Neural cell (in vitro differentiated cells): ENCODE measurements around the gene RHCG. TPM values are rescaled to one million over a fixed set of nuclear protein-coding genes. Genes with fewer than 3 reads are reported as not detected.

Experiments used
- H2AFZ ChIP-seq: fragments of 200-600, 300-800 bp; sonication (generic), shearing (Covaris generic); 2 replicates; pipeline ENCODE4 v1.6.0; 2014; ENCODE audit warnings: low read depth, mild to moderate bottlenecking, antibody characterized with exemption, low read length, moderate library complexity
- H3F3A ChIP-seq: fragments of 200-600 bp; shearing (Covaris generic); 2 replicates; pipeline ENCODE4 v1.6.1; 2016; ENCODE audit warnings: mild to moderate bottlenecking, moderate library complexity, mixed read lengths, antibody characterized with exemption, low read length; ENCODE audit not compliant: insufficient read depth, poor library complexity, severe bottlenecking
- H3K27ac ChIP-seq: fragments of 200-600, 300-800 bp; sonication (generic), shearing (Covaris generic); 2 replicates; pipeline ENCODE4 v1.5.1; 2014; ENCODE audit warnings: mild to moderate bottlenecking, low read length, moderate library complexity
- H3K27me3 ChIP-seq: fragments of 300-800, 200-600 bp; sonication (generic), shearing (Covaris generic); 2 replicates; pipeline ENCODE4 v1.6.0; 2014; ENCODE audit warnings: mild to moderate bottlenecking, low read depth, low read length, moderate library complexity; ENCODE audit not compliant: insufficient read depth
- H3K36me3 ChIP-seq: fragments of 300-800, 200-600 bp; sonication (generic), shearing (Covaris generic); 2 replicates; pipeline ENCODE4 v1.5.1; 2014; ENCODE audit warnings: mild to moderate bottlenecking, antibody characterized with exemption, low read length, moderate library complexity; ENCODE audit not compliant: insufficient read depth
- H3K4me2 ChIP-seq: fragments of 300-800, 200-600 bp; sonication (generic), shearing (Covaris generic); 2 replicates; pipeline ENCODE4 v1.6.0; 2014; ENCODE audit warnings: mild to moderate bottlenecking, low read length
- H3K4me3 ChIP-seq: fragments of 300-800, 200-600 bp; sonication (generic), shearing (Covaris generic); 2 replicates; pipeline ENCODE4 v1.5.1; 2014; ENCODE audit warnings: mild to moderate bottlenecking, low read length, moderate library complexity
- H3K79me2 ChIP-seq: fragments of 200-600 bp; shearing (Covaris generic); replicated peaks from 2 replicates; pipeline ENCODE4 v1.6.0; 2014; ENCODE audit warnings: mild to moderate bottlenecking, low read length, moderate library complexity; ENCODE audit not compliant: insufficient read depth
- H3K9ac ChIP-seq: fragments of 300-800, 200-600 bp; sonication (generic), shearing (Covaris generic); 2 replicates; pipeline ENCODE4 v1.6.1; 2016; ENCODE audit warnings: mild to moderate bottlenecking, low read length, mixed read lengths
- H3K9me2 ChIP-seq: fragments of 200-600 bp; shearing (Covaris generic); 2 replicates; pipeline ENCODE4 v1.6.1; 2016; ENCODE audit warnings: mild to moderate bottlenecking, low read length, mixed read lengths; ENCODE audit not compliant: insufficient read depth
- H3K9me3 ChIP-seq: fragments of 200-600, 300-800 bp; sonication (generic), shearing (Covaris generic); 2 replicates; pipeline ENCODE4 v1.6.1; 2016; ENCODE audit warnings: mild to moderate bottlenecking, mixed run types, low read length, moderate library complexity, mixed read lengths
- H4K20me1 ChIP-seq: fragments of 200-600 bp; shearing (Covaris generic); 2 replicates; pipeline ENCODE4 v1.6.1; 2016; ENCODE audit warnings: mild to moderate bottlenecking, mixed run types; ENCODE audit not compliant: insufficient read depth
- EP300 ChIP-seq: fragments of 450-650 bp; conservative IDR thresholded peaks from 2 replicates; pipeline ENCODE4 v1.6.1; 2014; ENCODE audit warnings: antibody characterized with exemption, mild to moderate bottlenecking, moderate library complexity; ENCODE audit not compliant: poor library complexity, severe bottlenecking
- EZH2 ChIP-seq: fragments of 200-600, 300-800 bp; shearing (Covaris generic), sonication (generic); IDR thresholded peaks from 2 replicates; pipeline ENCODE4 v1.6.1; 2014; ENCODE audit warnings: antibody characterized with exemption, low read length, borderline replicate concordance, mild to moderate bottlenecking; ENCODE audit not compliant: insufficient read depth, poor library complexity, severe bottlenecking
- MXI1 ChIP-seq: fragments of 450-650 bp; conservative IDR thresholded peaks from 2 replicates; pipeline ENCODE4 v1.6.1; 2014; ENCODE audit warnings: antibody characterized with exemption, mild to moderate bottlenecking; ENCODE audit not compliant: poor library complexity, severe bottlenecking
- POLR2AphosphoS5 ChIP-seq: IDR thresholded peaks from 2 replicates; pipeline ENCODE4 v1.6.1; 2012
- RAD21 ChIP-seq: fragments of 450-650 bp; conservative IDR thresholded peaks from 2 replicates; pipeline ENCODE4 v1.6.1; 2014; ENCODE audit warnings: antibody characterized with exemption, mild to moderate bottlenecking, moderate library complexity
- SMC3 ChIP-seq: fragments of 450-650 bp; conservative IDR thresholded peaks from 2 replicates; pipeline ENCODE4 v1.6.1; 2014; ENCODE audit warnings: antibody characterized with exemption, mild to moderate bottlenecking, moderate library complexity; ENCODE audit not compliant: poor library complexity
- TAF1 ChIP-seq: IDR thresholded peaks from 2 replicates; pipeline ENCODE4 v1.6.1; 2012; ENCODE audit warnings: low read depth
- polyA minus RNA-seq: library from RNA; depleted of rRNA, polyadenylated mRNA; stranded (reverse); fragments of >200 nt; gene quantifications from 2 replicates; pipeline ENCODE4 v1.2.3, GENCODE V29; 2014
- polyA plus RNA-seq: library from polyadenylated mRNA; depleted of rRNA; stranded (reverse); fragments of >200 nt; gene quantifications from 2 replicates; pipeline ENCODE4 v1.2.3, GENCODE V29; 2014
- TF ChIP-seq, protein P1 (sequence below): fragments of 450-650 bp; IDR thresholded peaks from 2 replicates; pipeline ENCODE4 v1.5.1; 2014; ENCODE audit warnings: antibody characterized with exemption, mild to moderate bottlenecking, moderate library complexity; ENCODE audit not compliant: poor library complexity, severe bottlenecking
- TF ChIP-seq, protein P2 (sequence below): IDR thresholded peaks from 2 replicates; pipeline ENCODE4 v1.6.1; 2012; ENCODE audit warnings: borderline replicate concordance

The RHCG gene
- 0.32 TPM in 1 of 2 replicates, not detected in the other for polyA plus RNA-seq
- polyA minus RNA-seq = not detected in 2 replicates

DNA sequence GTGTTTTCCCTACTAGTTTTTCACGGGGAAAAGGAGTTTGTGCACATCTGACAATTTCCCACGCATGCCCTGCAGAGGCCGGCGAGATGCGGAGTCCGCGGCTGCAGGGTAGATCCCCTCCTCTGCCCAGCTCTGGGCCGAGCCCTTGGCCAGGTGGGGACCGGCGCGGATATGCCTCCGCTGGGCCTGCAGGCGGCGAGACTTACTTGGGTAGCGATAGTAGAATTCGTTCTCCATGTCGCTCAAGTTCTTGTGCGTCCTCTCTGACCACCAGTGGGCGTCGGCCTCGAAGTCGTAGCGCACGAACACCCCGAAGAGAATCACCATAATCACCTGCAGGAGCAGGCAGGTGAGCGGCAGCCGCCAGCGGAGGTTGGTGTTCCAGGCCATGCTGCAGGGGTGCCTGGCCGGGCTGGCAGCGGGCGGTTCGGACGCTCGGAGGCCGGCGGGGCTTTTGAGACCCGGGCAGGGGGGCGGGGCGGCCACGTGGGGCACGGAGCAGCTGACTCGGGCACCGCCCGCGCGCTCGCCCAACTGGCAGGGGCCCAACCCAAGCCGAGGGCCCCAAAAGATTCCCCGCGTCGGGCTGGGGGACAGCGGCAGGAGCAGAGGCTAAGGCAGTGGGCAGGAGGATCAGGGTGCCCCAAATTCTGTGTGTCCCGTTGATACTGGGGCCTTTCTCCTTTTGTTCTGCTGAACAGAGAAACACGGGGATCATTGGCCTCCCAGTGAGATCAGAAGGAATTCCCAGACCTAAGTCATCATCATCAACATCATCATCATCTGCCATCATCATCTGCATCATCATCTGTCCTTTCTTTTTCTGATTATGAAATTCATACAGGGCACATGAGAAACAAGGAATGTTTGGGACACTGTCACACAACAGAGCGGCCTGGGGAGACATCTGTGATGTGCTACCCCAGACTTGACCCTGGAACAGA, at the start of gene RHCG:
TSS of gene RHCG (minus strand) at position 429 of the 944 bp plus-strand sequence. CDS start at position 390, 39 bp downstream.
- peaks cover 31% of the 10 kb centered on the region for H3K27me3 ChIP-seq
- no peaks in the 10 kb centered on the region for H3K36me3 ChIP-seq
- peak within 1 kb of the TSS; percentile 51 for H3K4me3 ChIP-seq
- no peak within 1 kb of the TSS for H3K4me2 ChIP-seq
- no peaks in the 10 kb centered on the region for H3K9me2 ChIP-seq
- H2AFZ ChIP-seq = no peak within 1 kb of the TSS
- TF ChIP-seq RAD21 (no peak), EP300 (no peak), POLR2AphosphoS5 (no peak), TAF1 (no peak), SMC3 (no peak), EZH2 (no peak), MXI1 (no peak)
- TF ChIP-seq, protein P1, sequence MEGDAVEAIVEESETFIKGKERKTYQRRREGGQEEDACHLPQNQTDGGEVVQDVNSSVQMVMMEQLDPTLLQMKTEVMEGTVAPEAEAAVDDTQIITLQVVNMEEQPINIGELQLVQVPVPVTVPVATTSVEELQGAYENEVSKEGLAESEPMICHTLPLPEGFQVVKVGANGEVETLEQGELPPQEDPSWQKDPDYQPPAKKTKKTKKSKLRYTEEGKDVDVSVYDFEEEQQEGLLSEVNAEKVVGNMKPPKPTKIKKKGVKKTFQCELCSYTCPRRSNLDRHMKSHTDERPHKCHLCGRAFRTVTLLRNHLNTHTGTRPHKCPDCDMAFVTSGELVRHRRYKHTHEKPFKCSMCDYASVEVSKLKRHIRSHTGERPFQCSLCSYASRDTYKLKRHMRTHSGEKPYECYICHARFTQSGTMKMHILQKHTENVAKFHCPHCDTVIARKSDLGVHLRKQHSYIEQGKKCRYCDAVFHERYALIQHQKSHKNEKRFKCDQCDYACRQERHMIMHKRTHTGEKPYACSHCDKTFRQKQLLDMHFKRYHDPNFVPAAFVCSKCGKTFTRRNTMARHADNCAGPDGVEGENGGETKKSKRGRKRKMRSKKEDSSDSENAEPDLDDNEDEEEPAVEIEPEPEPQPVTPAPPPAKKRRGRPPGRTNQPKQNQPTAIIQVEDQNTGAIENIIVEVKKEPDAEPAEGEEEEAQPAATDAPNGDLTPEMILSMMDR = peak; percentile 45
- TF ChIP-seq, protein P2, sequence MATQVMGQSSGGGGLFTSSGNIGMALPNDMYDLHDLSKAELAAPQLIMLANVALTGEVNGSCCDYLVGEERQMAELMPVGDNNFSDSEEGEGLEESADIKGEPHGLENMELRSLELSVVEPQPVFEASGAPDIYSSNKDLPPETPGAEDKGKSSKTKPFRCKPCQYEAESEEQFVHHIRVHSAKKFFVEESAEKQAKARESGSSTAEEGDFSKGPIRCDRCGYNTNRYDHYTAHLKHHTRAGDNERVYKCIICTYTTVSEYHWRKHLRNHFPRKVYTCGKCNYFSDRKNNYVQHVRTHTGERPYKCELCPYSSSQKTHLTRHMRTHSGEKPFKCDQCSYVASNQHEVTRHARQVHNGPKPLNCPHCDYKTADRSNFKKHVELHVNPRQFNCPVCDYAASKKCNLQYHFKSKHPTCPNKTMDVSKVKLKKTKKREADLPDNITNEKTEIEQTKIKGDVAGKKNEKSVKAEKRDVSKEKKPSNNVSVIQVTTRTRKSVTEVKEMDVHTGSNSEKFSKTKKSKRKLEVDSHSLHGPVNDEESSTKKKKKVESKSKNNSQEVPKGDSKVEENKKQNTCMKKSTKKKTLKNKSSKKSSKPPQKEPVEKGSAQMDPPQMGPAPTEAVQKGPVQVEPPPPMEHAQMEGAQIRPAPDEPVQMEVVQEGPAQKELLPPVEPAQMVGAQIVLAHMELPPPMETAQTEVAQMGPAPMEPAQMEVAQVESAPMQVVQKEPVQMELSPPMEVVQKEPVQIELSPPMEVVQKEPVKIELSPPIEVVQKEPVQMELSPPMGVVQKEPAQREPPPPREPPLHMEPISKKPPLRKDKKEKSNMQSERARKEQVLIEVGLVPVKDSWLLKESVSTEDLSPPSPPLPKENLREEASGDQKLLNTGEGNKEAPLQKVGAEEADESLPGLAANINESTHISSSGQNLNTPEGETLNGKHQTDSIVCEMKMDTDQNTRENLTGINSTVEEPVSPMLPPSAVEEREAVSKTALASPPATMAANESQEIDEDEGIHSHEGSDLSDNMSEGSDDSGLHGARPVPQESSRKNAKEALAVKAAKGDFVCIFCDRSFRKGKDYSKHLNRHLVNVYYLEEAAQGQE = no peak
- no peaks in the 10 kb centered on the region for H3K79me2 ChIP-seq
- no peaks in the 10 kb centered on the region for H4K20me1 ChIP-seq
- no peak within 1 kb of the TSS for H3K27ac ChIP-seq
- H3F3A ChIP-seq = no peaks in the 10 kb centered on the region
- H3K9me3 ChIP-seq = no peaks in the 10 kb centered on the region
- H3K9ac ChIP-seq = no peak within 1 kb of the TSS

DNA sequence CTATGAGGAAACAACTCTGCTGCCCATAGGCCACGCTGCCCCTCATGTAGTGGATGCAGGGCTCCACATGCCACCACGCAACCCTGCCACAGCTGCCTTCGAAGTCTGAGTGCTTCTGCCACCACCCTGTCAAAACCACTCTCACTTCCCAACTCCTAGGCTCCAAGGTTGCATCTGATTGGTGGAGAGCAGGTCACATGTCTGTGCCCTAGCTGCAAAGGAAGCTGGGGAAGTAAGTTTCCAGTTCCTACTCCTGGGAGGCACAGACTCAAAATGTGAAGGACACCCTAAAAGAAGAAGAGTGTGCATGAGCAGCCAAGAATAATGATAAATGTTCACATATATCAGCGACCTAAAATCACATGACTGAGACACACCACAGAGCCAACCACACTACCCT, 47.0 kb upstream of the RHCG start:
- Histone ChIP-seq H2AFZ (no peak overlapping the region), H3K9ac (no peak overlapping the region), H3K9me2 (no peaks in the 10 kb centered on the region)

More for the DNA sequence above, 47.0 kb upstream of the RHCG start:
- Histone ChIP-seq H3F3A (no peaks in the 10 kb centered on the region), H3K27ac (no peak overlapping the region), H3K27me3 (no peaks in the 10 kb centered on the region), H3K79me2 (no peaks in the 10 kb centered on the region), H4K20me1 (no peaks in the 10 kb centered on the region), H3K36me3 (no peaks in the 10 kb centered on the region), H3K4me2 (no peak overlapping the region), H3K4me3 (no peak overlapping the region), H3K9me3 (no peaks in the 10 kb centered on the region)
- no peak for TF ChIP-seq EZH2
- TF ChIP-seq TAF1 = no peak
- TF ChIP-seq SMC3 = no peak
- no peak for TF ChIP-seq POLR2AphosphoS5
- TF ChIP-seq, protein P2 = no peak
- TF ChIP-seq EP300 = no peak
- TF ChIP-seq, protein P1 = no peak
- TF ChIP-seq RAD21 = no peak
- no peak for TF ChIP-seq MXI1
